ENCODE data around the gene SYNE4. TPM values are rescaled to one million over a fixed set of nuclear protein-coding genes. Genes with fewer than 3 reads are reported as not detected.

The SYNE4 gene
- total and polyA plus RNA-seq, 2 of the 13 experiments (the other 11 are each of a cell fraction or from before 2014, with no cell fraction given), result 13.7 to 23.0 TPM

- TF ChIP-seq SYNCRIP (IDR thresholded peaks at IDR 0.05; ENCODE audit: insufficient read depth, low read depth, low read length), result no peak
- no peak for TF ChIP-seq SOX6 (IDR thresholded peaks at IDR 0.05)
- no peak for TF ChIP-seq SOX6 (CRISPR knock-in tag; IDR thresholded peaks at IDR 0.05)
- TF ChIP-seq ZSCAN21 (CRISPR knock-in tag; IDR thresholded peaks at IDR 0.05; ENCODE audit: borderline replicate concordance), result no peak
- no peak for TF ChIP-seq GPBP1L1 (CRISPR knock-in tag; IDR thresholded peaks at IDR 0.05)
- no peak for TF ChIP-seq ZSCAN29 (CRISPR knock-in tag; conservative IDR thresholded peaks at IDR 0.05)
- TF ChIP-seq MTA1 (CRISPR knock-in tag; IDR thresholded peaks at IDR 0.05; ENCODE audit: borderline replicate concordance), result no peak
- no peak for TF ChIP-seq ZBTB42 (CRISPR knock-in tag; IDR thresholded peaks at IDR 0.05)
- no peak for TF ChIP-seq ZSCAN22 (CRISPR knock-in tag; IDR thresholded peaks at IDR 0.05)
- TF ChIP-seq GTF3A (CRISPR knock-in tag; conservative IDR thresholded peaks at IDR 0.05), result no peak
- TF ChIP-seq SKI (IDR thresholded peaks at IDR 0.05; ENCODE audit: partially characterized antibody), result no peak
- TF ChIP-seq TARDBP (CRISPR knock-in tag; IDR thresholded peaks at IDR 0.05), result no peak
- TF ChIP-seq ZNF775 (CRISPR knock-in tag; IDR thresholded peaks at IDR 0.05; ENCODE audit: borderline replicate concordance), result no peak
- TF ChIP-seq CEBPG (CRISPR knock-in tag; IDR thresholded peaks at IDR 0.05), result no peak
- TF ChIP-seq BHLHE40 (IDR thresholded peaks at IDR 0.05; ENCODE audit: low read length), result no peak
- no peak for TF ChIP-seq PHF8 (CRISPR knock-in tag; IDR thresholded peaks at IDR 0.05)
- TF ChIP-seq HMGXB4 (CRISPR knock-in tag; IDR thresholded peaks at IDR 0.05; ENCODE audit: borderline replicate concordance in 1 of 2, low read depth in 1 of 2), result peak; percentile 50 to 60; a peak in 3 of 4 replicates
- TF ChIP-seq THAP9 (CRISPR knock-in tag; IDR thresholded peaks at IDR 0.05; ENCODE audit: borderline replicate concordance), result no peak
- no peak for TF ChIP-seq ZNF605 (CRISPR knock-in tag; IDR thresholded peaks at IDR 0.05)
- TF ChIP-seq ZNF577 (CRISPR knock-in tag; IDR thresholded peaks at IDR 0.05; ENCODE audit: borderline replicate concordance, low read depth), result no peak
- no peak for TF ChIP-seq ARNT (IDR thresholded peaks at IDR 0.05)
- no peak for TF ChIP-seq ZNF639 (CRISPR knock-in tag; conservative IDR thresholded peaks at IDR 0.05)
- TF ChIP-seq XRCC5 (optimal IDR thresholded peaks at IDR 0.05; ENCODE audit: low read length), result peak; percentile 61
- no peak for TF ChIP-seq FOXO4 (CRISPR knock-in tag; conservative IDR thresholded peaks at IDR 0.05)
Observed at GRCh38 chr19:36051236-36051635, 42.6 kb upstream of the SYNE4 start (continued).

All from HepG2 (cell line).